AG08395 (cell line): ENCODE results near the gene NFATC2.

Experiments used
- DNase-seq: peaks from one replicate; pipeline ENCODE4 v3.0.0; 2012; ENCODE audit warnings: mixed read lengths, low spot score

NFATC2 gene

GRCh38 chr20:51542571-51543421 lies at the start of gene NFATC2:
Gene NFATC2 (minus strand): TSS chr20:51542719. CDS start chr20:51542499, 220 bp downstream.
- no peak for DNase-seq

GRCh38 chr20:51591871-51592270 lies 49.4 kb upstream of the NFATC2 start:
- no peak for DNase-seq

- no peak for DNase-seq
Observed at GRCh38 chr20:51588762-51589161, 46.2 kb upstream of the NFATC2 start.

- DNase-seq = no peak
Observed at GRCh38 chr20:51587145-51587544, 44.6 kb upstream of the NFATC2 start.

- peak; percentile 96 for DNase-seq
Observed at GRCh38 chr20:51586005-51586440, 43.5 kb upstream of the NFATC2 start.

GRCh38 chr20:51585148-51585547 lies 42.6 kb upstream of the NFATC2 start:
- DNase-seq = no peak

GRCh38 chr20:51584737-51585136 lies 42.2 kb upstream of the NFATC2 start:
- no peak for DNase-seq

- DNase-seq = no peak
Observed at GRCh38 chr20:51584116-51584515, 41.6 kb upstream of the NFATC2 start.

GRCh38 chr20:51583499-51583898 lies 41.0 kb upstream of the NFATC2 start:
- no peak for DNase-seq

- DNase-seq = no peak
Observed at GRCh38 chr20:51583073-51583472, 40.6 kb upstream of the NFATC2 start.

GRCh38 chr20:51581571-51581970 lies 39.1 kb upstream of the NFATC2 start:
- no peak for DNase-seq

GRCh38 chr20:51579137-51579536 lies 36.6 kb upstream of the NFATC2 start:
- DNase-seq = peak; percentile 90

- DNase-seq = no peak
Observed at GRCh38 chr20:51578145-51578459, 35.6 kb upstream of the NFATC2 start.

GRCh38 chr20:51577432-51578144 lies 35.1 kb upstream of the NFATC2 start:
- DNase-seq = no peak

- no peak for DNase-seq
Observed at GRCh38 chr20:51575486-51575885, 33.0 kb upstream of the NFATC2 start.

- no peak for DNase-seq
Observed at GRCh38 chr20:51574248-51575033, 31.9 kb upstream of the NFATC2 start.

GRCh38 chr20:51573576-51574243 lies 31.2 kb upstream of the NFATC2 start:
- no peak for DNase-seq

- DNase-seq = no peak
Observed at GRCh38 chr20:51571460-51571794, 28.9 kb upstream of the NFATC2 start.

GRCh38 chr20:51570739-51571459 lies 28.4 kb upstream of the NFATC2 start:
- peak; percentile 58 for DNase-seq

- DNase-seq = peak; percentile 35
Observed at GRCh38 chr20:51569815-51570738, 27.6 kb upstream of the NFATC2 start.
